ENCODE results near the gene FBLN1. TPM values are rescaled to one million over a fixed set of nuclear protein-coding genes. Genes with fewer than 3 reads are reported as not detected.
A peak's percentile ranks its signal among the peaks of the same experiment; 100 is the strongest.

The FBLN1 gene
- polyA plus RNA-seq, 1 experiment: 241 TPM

GRCh38 chr22:45608763-45609180, 106.1 kb downstream of the FBLN1 start:
- Histone ChIP-seq H3K27ac (ENCODE audit: low read depth, low read length) (peak overlapping the region; percentile 25), H3K9me3 (ENCODE audit: control insufficient read depth, insufficient read depth, low read length) (no peaks in the 10 kb centered on the region), H3K4me3 (ENCODE audit: low read depth, low read length) (no peak overlapping the region), H3K27me3 (ENCODE audit: control insufficient read depth, insufficient read depth, low read length) (no peaks in the 10 kb centered on the region)
- DNase-seq (ENCODE audit: low read depth, low spot score): no peak
- CTCF ChIA-PET: no interaction called here
- POLR2A ChIA-PET: interaction anchor here (1.0 kb wide), 1 partner anchor 30 kb away, joined by 3 read pairs; no protein-coding TSS in a partner anchor
- TF ChIP-seq, protein P1, sequence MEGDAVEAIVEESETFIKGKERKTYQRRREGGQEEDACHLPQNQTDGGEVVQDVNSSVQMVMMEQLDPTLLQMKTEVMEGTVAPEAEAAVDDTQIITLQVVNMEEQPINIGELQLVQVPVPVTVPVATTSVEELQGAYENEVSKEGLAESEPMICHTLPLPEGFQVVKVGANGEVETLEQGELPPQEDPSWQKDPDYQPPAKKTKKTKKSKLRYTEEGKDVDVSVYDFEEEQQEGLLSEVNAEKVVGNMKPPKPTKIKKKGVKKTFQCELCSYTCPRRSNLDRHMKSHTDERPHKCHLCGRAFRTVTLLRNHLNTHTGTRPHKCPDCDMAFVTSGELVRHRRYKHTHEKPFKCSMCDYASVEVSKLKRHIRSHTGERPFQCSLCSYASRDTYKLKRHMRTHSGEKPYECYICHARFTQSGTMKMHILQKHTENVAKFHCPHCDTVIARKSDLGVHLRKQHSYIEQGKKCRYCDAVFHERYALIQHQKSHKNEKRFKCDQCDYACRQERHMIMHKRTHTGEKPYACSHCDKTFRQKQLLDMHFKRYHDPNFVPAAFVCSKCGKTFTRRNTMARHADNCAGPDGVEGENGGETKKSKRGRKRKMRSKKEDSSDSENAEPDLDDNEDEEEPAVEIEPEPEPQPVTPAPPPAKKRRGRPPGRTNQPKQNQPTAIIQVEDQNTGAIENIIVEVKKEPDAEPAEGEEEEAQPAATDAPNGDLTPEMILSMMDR (IDR thresholded peaks at IDR 0.05; ENCODE audit: low read depth, low read length): no peak

- DNase-seq (ENCODE audit: low read depth, low spot score): peak; percentile 42
- TF ChIP-seq, protein P1 (IDR thresholded peaks at IDR 0.05; ENCODE audit: low read depth, low read length): no peak
- Histone ChIP-seq H3K9me3 (ENCODE audit: control insufficient read depth, insufficient read depth, low read length) (no peaks in the 10 kb centered on the region), H3K4me3 (ENCODE audit: low read depth, low read length) (peak overlapping the region; percentile 20), H3K27me3 (ENCODE audit: control insufficient read depth, insufficient read depth, low read length) (no peaks in the 10 kb centered on the region), H3K27ac (ENCODE audit: low read depth, low read length) (peak overlapping the region; percentile 73)
- ChIA-PET POLR2A (interaction anchor here (0.7 kb wide), 1 partner anchor 25 kb away, joined by 3 read pairs; no protein-coding TSS in a partner anchor), CTCF (no interaction called here)
Observed at GRCh38 chr22:45612451-45612901, 109.8 kb downstream of the FBLN1 start.

DNA sequence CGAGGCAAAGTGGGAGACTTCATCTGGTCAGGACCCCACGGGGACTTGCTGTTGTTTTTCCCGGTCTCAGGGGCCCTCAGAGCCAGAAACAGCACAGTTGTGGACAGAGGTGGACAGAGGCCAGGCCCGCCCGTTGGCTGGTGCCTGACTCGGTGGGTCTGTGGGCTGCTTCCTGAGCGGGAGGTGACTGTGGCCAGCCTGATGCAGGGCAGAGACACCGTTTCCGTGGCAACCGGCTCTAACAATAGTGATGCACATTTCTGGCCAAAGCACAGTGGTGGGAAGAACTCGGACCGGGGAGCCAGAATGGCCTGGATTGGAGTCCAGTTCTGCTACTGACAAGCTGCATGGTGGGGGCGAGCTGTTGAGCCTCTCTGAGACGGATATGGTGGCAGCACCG, 110.3 kb downstream of the FBLN1 start:
- Histone ChIP-seq H3K4me3 (ENCODE audit: low read depth, low read length) (no peak overlapping the region; the same call in 1 of the 2 replicates), H3K27me3 (ENCODE audit: control insufficient read depth, insufficient read depth, low read length) (no peaks in the 10 kb centered on the region), H3K27ac (ENCODE audit: low read depth, low read length) (peak overlapping the region; percentile 73), H3K9me3 (ENCODE audit: control insufficient read depth, insufficient read depth, low read length) (no peaks in the 10 kb centered on the region)
- TF ChIP-seq, protein P1 (IDR thresholded peaks at IDR 0.05; ENCODE audit: low read depth, low read length): no peak
- POLR2A ChIA-PET: interaction anchor here (0.7 kb wide), 1 partner anchor 25 kb away, joined by 3 read pairs; no protein-coding TSS in a partner anchor
- CTCF ChIA-PET: no interaction called here
- no peak for DNase-seq (ENCODE audit: low read depth, low spot score)

DNA sequence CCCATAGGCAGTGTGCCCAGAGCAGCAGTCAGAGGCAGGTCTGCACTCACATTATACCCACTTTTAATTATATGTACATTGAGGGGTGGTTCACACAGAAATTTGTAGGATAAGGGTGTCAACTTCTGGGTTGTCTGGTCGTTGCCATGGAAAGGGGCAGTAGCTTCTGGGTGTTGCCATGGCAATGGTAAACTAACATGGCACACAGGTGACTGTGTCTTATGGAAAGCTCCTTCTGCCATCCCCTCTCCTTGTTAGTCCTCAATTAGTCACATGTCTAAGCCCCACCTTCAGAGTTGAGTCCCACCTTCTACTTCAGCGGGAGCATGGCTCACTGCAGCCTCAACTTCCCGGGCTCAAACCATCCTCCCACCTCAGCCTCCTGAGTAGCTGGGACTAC, 112.7 kb downstream of the FBLN1 start:
- Histone ChIP-seq H3K4me3 (ENCODE audit: low read depth, low read length) (no peak overlapping the region), H3K9me3 (ENCODE audit: control insufficient read depth, insufficient read depth, low read length) (no peaks in the 10 kb centered on the region), H3K27ac (ENCODE audit: low read depth, low read length) (no peak overlapping the region), H3K27me3 (ENCODE audit: control insufficient read depth, insufficient read depth, low read length) (no peaks in the 10 kb centered on the region)
- TF ChIP-seq, protein P1 (IDR thresholded peaks at IDR 0.05; ENCODE audit: low read depth, low read length): no peak
- ChIA-PET POLR2A (no interaction called here), CTCF (interaction anchor here (0.7 kb wide), 1 partner anchor 248 kb away, joined by 3 read pairs; no protein-coding TSS in a partner anchor)
- DNase-seq (ENCODE audit: low read depth, low spot score): no peak

GRCh38 chr22:45616432-45616831, 113.7 kb downstream of the FBLN1 start:
- H3K27ac ChIP-seq (ENCODE audit: low read depth, low read length): no peak overlapping the region
- POLR2A ChIA-PET: no interaction called here
- no peak overlapping the region for H3K4me3 ChIP-seq (ENCODE audit: low read depth, low read length)
- no peaks in the 10 kb centered on the region for H3K9me3 ChIP-seq (ENCODE audit: control insufficient read depth, insufficient read depth, low read length)
- TF ChIP-seq, protein P1 (IDR thresholded peaks at IDR 0.05; ENCODE audit: low read depth, low read length): no peak
- no peak for DNase-seq (ENCODE audit: low read depth, low spot score)
- no peaks in the 10 kb centered on the region for H3K27me3 ChIP-seq (ENCODE audit: control insufficient read depth, insufficient read depth, low read length)
- CTCF ChIA-PET: interaction anchor here (0.7 kb wide), 1 partner anchor 247 kb away, joined by 3 read pairs; no protein-coding TSS in a partner anchor

Measured in AG04450 (cell line).